ENCODE results near the gene ZMYND10.
A peak's percentile ranks its signal among the peaks of the same experiment; 100 is the strongest.

ZMYND10 gene

GRCh38 chr3:50375258-50375931, 29.9 kb upstream of the ZMYND10 start:
- Mint-ChIP-seq H3K9me3 (ENCODE audit: low read depth) (no peaks in the 10 kb centered on the region), H3K4me3 (no peak overlapping the region), H3K4me1 (ENCODE audit: low read depth) (peaks cover 12% of the 10 kb centered on the region), H3K36me3 (no peaks in the 10 kb centered on the region), H3K27me3 (no peaks in the 10 kb centered on the region), H3K27ac (no peak overlapping the region)

GRCh38 chr3:50374363-50375257, 29.1 kb upstream of the ZMYND10 start:
- H3K27me3 Mint-ChIP-seq, result no peaks in the 10 kb centered on the region
- no peaks in the 10 kb centered on the region for H3K9me3 Mint-ChIP-seq (ENCODE audit: low read depth)
- H3K4me3 Mint-ChIP-seq, result no peak overlapping the region
- H3K27ac Mint-ChIP-seq, result no peak overlapping the region
- H3K36me3 Mint-ChIP-seq, result no peaks in the 10 kb centered on the region
- peaks cover 12% of the 10 kb centered on the region for H3K4me1 Mint-ChIP-seq (ENCODE audit: low read depth)

GRCh38 chr3:50373146-50374051, 27.9 kb upstream of the ZMYND10 start:
- H3K27ac Mint-ChIP-seq, result no peak overlapping the region
- H3K9me3 Mint-ChIP-seq (ENCODE audit: low read depth), result no peaks in the 10 kb centered on the region

DNA sequence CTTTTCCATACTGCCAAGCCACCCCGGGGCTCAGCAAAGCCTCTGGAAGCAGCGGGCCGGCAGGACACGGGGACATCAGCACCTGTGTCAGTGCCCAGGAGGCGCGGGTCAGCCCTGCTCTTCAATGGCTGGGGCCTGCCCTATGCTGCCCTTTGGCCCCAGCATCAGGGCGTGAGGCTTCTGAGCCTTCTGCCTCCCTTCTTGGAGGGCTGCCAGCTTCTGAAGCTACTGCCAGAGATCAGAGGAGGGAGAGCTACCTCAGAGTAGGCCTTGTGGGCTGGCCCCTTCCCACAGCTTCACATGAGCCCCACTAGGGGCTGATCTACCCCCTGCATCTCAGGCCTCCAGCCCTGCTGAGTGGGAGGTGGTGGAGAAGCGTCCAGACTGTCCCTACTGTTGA, 26.8 kb upstream of the ZMYND10 start:
- no peak overlapping the region for H3K27ac Mint-ChIP-seq
- H3K36me3 Mint-ChIP-seq, result no peaks in the 10 kb centered on the region
- peaks cover 16% of the 10 kb centered on the region for H3K4me1 Mint-ChIP-seq (ENCODE audit: low read depth)
- no peaks in the 10 kb centered on the region for H3K27me3 Mint-ChIP-seq
- H3K4me3 Mint-ChIP-seq, result no peak overlapping the region
- H3K9me3 Mint-ChIP-seq (ENCODE audit: low read depth), result no peaks in the 10 kb centered on the region

More at GRCh38 chr3:50373146-50374051, 27.9 kb upstream of the ZMYND10 start:
- Mint-ChIP-seq H3K4me3 (no peak overlapping the region), H3K4me1 (ENCODE audit: low read depth) (peaks cover 14% of the 10 kb centered on the region), H3K36me3 (no peaks in the 10 kb centered on the region), H3K27me3 (no peaks in the 10 kb centered on the region)

GRCh38 chr3:50371133-50371685, 25.7 kb upstream of the ZMYND10 start:
- Mint-ChIP-seq H3K9me3 (ENCODE audit: low read depth) (no peaks in the 10 kb centered on the region), H3K27ac (no peak overlapping the region), H3K27me3 (no peaks in the 10 kb centered on the region), H3K36me3 (no peaks in the 10 kb centered on the region), H3K4me1 (ENCODE audit: low read depth) (peaks cover 20% of the 10 kb centered on the region), H3K4me3 (no peak overlapping the region)

GRCh38 chr3:50370594-50370993, 25.1 kb upstream of the ZMYND10 start:
- Mint-ChIP-seq H3K4me1 (ENCODE audit: low read depth) (peaks cover 26% of the 10 kb centered on the region), H3K27ac (no peak overlapping the region)

GRCh38 chr3:50369012-50369670, 23.6 kb upstream of the ZMYND10 start:
- H3K4me1 Mint-ChIP-seq (ENCODE audit: low read depth), result peaks cover 31% of the 10 kb centered on the region
- no peak overlapping the region for H3K4me3 Mint-ChIP-seq
- no peaks in the 10 kb centered on the region for H3K27me3 Mint-ChIP-seq
- no peaks in the 10 kb centered on the region for H3K9me3 Mint-ChIP-seq (ENCODE audit: low read depth)
- no peaks in the 10 kb centered on the region for H3K36me3 Mint-ChIP-seq
- no peak overlapping the region for H3K27ac Mint-ChIP-seq

More at GRCh38 chr3:50370594-50370993, 25.1 kb upstream of the ZMYND10 start:
- Mint-ChIP-seq H3K4me3 (no peak overlapping the region), H3K36me3 (no peaks in the 10 kb centered on the region), H3K27me3 (no peaks in the 10 kb centered on the region), H3K9me3 (ENCODE audit: low read depth) (no peaks in the 10 kb centered on the region)

DNA sequence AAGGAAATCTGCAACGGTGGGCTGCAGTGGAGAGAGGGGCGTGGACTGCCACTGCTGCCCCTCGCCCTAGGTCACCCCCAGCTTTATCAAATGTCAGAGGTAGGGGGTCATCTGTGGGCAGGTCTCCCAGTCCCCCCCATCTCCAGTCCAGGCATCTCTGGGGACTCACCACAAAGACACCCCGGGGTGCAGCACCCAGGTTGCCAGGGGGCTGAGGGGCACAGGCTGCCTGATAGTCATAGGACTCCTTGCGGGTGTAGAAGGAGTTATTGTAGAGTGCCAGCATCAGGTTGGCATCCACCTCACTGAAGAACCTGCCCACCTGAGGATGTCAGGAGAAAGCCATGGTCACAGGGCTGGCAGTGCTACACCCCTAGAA, 20.3 kb upstream of the ZMYND10 start:
- H3K4me1 Mint-ChIP-seq (ENCODE audit: low read depth), result peaks cover 19% of the 10 kb centered on the region
- H3K4me3 Mint-ChIP-seq, result peak overlapping the region; percentile 84
- no peaks in the 10 kb centered on the region for H3K27me3 Mint-ChIP-seq
- H3K9me3 Mint-ChIP-seq (ENCODE audit: low read depth), result no peaks in the 10 kb centered on the region
- H3K27ac Mint-ChIP-seq, result peak overlapping the region; percentile 70
- H3K36me3 Mint-ChIP-seq, result no peaks in the 10 kb centered on the region

DNA sequence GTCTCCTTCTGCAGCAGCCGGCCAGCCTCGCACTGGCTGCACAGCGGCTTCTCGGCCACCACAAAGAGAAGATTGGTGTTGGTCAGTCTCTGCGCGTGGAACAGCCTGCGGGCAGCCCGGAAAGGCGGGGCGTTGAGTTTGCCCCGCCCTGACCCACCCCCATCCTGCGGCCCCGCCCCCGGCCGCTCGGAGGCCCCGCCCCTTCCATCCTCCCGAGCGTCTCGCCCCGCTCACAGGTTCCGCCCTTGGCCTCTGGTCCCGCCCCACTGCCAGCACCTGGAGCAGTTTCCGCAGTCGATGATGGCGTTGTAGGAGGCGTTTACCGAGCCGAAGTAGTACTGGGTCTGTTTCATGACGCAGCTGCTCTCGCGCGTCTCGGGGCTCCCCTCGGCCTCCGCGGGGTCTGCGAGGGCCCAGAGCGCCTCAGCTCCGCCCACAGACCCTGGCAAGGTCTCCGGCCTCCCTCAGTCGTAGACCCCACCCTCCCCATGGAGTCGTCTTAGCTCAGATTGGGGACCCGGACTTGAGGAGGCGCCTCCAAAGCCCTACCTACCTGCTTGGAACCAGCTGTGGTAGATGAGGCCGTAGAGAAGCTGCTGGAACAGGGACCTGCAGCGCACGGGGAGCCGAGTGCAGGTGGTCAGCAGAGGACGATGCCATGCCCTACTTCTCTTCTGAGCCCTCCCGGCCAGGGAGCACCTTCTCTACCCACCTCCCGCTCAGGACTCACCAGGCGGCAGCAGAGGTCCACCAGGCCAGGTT, 19.7 kb upstream of the ZMYND10 start:
- H3K4me1 Mint-ChIP-seq (ENCODE audit: low read depth), result peaks cover 19% of the 10 kb centered on the region
- no peaks in the 10 kb centered on the region for H3K27me3 Mint-ChIP-seq
- peak overlapping the region; percentile 84 for H3K4me3 Mint-ChIP-seq
- H3K9me3 Mint-ChIP-seq (ENCODE audit: low read depth), result no peaks in the 10 kb centered on the region
- peak overlapping the region; percentile 70 for H3K27ac Mint-ChIP-seq
- no peaks in the 10 kb centered on the region for H3K36me3 Mint-ChIP-seq

- no peaks in the 10 kb centered on the region for H3K36me3 Mint-ChIP-seq
- peak overlapping the region; percentile 84 for H3K4me3 Mint-ChIP-seq
- no peaks in the 10 kb centered on the region for H3K27me3 Mint-ChIP-seq
- no peaks in the 10 kb centered on the region for H3K9me3 Mint-ChIP-seq (ENCODE audit: low read depth)
- peaks cover 23% of the 10 kb centered on the region for H3K4me1 Mint-ChIP-seq (ENCODE audit: low read depth)
- no peak overlapping the region for H3K27ac Mint-ChIP-seq
Measured at GRCh38 chr3:50364573-50365079, 19.1 kb upstream of the ZMYND10 start.

DNA sequence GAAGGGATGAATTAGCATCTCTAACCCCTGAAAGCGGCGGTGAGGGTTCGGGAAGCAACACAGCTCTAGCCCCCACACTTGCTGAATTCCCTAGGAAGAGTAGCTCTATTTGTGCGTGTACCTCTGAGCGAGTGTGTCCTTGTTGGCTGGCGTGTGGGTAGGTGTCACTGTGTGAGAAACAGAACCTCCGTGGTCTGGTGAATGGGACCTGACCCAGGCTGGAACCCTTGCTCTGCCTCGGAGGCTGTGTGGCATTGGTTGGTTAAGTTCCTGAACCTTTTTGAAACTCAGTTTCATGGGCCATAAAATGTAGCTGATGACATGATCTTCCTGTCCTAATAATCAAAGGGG, 14.2 kb upstream of the ZMYND10 start:
- no peaks in the 10 kb centered on the region for H3K27me3 Mint-ChIP-seq
- H3K36me3 Mint-ChIP-seq, result peaks cover 3% of the 10 kb centered on the region
- peak overlapping the region; percentile 95 for H3K4me3 Mint-ChIP-seq
- peaks cover 34% of the 10 kb centered on the region for H3K4me1 Mint-ChIP-seq (ENCODE audit: low read depth)
- H3K9me3 Mint-ChIP-seq (ENCODE audit: low read depth), result no peaks in the 10 kb centered on the region
- peak overlapping the region; percentile 91 for H3K27ac Mint-ChIP-seq

GRCh38 chr3:50358911-50359759, 13.6 kb upstream of the ZMYND10 start, which contains the start of gene TMEM115:
Gene TMEM115, minus strand, starts transcription at chr3:50359521. Its CDS starts 458 bp downstream, at chr3:50359063.
- Mint-ChIP-seq H3K27me3 (no peaks in the 10 kb centered on the region), H3K4me3 (peak within 1 kb of the TSS; percentile 95), H3K36me3 (peaks cover 3% of the 10 kb centered on the region), H3K4me1 (ENCODE audit: low read depth) (peaks cover 36% of the 10 kb centered on the region), H3K27ac (peak within 1 kb of the TSS; percentile 91), H3K9me3 (ENCODE audit: low read depth) (no peaks in the 10 kb centered on the region)
